NCI-H1694 treated with DMSO at 0.1 percent for 48 hours (cell line): Measurements from ENCODE around the gene XYLT2.

Experiments
- DNase-seq: peaks from one replicate; lab custom pipeline; 2025; lab: John Stamatoyannopoulos, UW

XYLT2 gene

DNA sequence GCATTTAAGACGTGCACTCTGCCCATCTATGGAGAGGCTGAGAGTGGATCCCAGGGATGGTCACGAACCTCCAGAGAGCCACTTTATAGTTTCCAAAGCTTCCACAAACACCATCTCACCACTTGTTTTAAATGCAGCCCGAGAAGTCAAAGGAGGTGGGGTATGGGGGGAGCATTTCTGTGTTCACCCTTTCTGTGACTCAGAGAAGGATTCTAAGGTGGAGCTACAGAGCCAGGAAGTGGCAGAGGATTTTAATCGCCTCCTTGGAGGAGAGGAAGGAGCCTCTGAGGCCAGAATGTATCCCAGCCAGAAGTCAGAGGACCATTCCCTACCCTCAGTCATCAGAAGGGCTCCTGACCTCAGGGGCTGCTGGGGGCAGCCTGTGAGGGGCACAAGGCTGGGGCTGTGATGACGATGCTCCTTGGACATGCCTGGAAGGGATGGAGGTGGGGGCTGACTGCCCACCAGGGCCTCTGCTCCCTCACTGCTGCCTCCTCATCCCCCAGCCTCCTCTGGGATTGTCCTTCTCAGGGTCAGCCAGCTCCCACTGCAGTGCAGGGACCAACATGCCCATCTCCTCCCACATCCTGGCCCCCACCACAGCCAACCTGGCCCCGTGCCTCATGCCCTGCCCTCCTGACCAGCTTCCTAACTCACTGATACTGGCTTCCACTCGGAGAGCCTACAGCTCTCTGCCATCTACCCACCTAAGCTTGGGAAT lies 2.8 kb downstream of the XYLT2 start:
- no peak for DNase-seq

DNA sequence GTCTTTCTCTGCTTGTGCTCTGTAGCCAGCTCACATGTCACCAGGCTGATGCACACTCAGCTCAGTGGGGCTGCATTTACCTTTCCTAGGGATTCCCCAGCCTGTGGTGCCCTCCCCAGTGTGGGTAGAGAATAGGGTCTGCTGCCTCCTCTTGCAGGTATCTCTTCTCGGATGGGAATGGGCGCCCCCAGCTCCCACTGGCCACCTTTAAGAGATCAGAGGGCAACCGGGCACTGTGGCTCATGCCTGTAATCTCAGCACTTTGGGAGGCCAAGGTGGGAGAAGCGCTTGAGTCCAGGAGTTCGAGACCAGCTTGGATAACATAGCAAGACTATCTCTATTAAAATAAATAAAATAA lies 3.3 kb downstream of the XYLT2 start:
- DNase-seq: no peak

DNA sequence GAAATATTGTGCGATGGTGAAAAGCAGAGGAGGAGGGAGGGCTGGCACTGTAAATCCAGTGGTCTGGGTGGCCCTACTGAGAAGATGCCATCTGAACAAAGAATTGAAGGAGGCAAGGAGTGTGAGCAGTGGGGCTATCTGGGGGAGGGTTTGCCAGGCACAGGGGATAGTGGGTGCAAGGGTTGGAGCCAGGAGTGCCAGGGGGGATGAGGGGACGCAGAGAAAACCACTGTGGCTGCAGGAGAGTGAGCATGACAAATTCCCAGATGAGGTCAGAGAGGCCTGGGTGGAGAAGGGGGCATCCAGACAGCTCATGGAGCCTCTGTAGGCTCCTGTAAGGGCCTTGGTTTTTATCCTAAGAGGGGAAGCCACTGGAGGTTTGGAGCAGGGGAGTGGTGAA lies 4.8 kb downstream of the XYLT2 start:
- DNase-seq: no peak

DNA sequence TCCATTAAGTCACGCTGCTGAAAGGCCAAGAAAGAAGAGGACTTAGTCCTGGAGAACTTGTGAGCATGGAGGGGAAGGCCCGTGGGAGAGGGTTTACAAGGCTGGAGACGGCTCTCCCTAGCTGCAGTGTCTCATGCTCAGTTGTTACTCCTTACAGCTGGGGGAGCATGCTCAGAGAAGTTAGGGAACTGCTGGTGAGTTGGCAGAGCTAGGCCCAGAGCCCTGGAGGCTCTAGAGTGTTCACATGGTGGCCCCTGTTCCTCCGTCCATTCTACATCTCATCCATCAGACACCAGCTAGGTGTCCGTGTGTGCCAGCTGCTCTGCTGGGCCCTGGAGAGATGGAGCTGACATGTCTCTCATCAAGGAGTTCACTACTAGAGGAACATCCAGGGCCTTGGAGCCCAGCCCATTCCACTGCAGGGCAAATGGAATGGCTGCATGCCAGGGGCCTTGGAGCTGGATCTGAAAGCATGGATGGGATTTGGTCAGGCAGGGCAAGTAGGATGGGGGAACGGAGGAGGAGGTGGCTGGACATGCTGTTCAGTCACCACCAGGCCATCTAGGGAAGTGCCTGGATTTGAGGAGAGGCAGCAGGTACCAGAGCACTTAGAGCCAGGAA lies 6.3 kb downstream of the XYLT2 start:
- no peak for DNase-seq

DNA sequence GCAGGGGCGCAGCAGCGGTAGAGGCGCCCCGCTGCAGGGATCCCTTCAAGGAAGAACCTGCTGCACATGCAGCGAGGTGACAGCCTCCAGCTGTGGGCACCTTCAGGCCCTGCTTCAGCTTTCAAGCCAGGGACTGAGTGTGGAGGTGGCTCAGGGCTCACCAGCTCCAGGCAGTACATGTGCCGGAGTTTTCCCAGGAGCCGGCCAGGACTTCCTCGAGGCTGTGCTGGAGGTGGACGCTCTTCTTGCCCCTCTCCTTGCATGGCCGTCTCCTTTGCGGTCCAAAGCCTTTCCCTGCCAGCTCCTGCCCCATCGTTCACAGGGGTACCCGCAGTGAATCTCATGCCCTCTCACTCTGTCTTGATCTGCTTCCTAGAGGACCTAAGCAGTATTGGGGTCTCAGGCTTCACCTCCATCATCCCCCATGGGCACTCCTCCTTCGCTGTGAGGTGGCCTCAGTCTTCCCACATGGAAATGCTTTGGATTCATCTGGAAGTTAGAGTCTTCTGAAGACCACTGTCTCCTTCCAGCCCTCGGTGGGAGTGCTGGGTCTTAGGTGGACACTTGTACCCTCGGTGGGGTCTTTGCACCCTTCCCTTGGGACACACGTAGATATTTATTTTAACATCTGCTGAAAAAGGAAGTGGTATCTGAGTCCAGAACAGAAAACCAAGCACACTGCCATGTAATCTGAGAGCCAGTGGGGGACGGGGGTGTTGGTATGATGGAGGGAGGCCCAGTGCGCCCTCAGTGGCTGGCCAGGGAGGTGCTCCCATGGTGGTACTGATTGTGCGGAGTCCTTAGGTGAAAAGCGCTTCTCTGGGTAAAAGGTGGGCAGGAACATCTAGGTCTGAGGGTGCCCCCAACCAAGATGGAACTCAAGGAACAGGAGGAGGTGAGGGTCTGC lies 7.0 kb downstream of the XYLT2 start:
- DNase-seq: no peak

DNA sequence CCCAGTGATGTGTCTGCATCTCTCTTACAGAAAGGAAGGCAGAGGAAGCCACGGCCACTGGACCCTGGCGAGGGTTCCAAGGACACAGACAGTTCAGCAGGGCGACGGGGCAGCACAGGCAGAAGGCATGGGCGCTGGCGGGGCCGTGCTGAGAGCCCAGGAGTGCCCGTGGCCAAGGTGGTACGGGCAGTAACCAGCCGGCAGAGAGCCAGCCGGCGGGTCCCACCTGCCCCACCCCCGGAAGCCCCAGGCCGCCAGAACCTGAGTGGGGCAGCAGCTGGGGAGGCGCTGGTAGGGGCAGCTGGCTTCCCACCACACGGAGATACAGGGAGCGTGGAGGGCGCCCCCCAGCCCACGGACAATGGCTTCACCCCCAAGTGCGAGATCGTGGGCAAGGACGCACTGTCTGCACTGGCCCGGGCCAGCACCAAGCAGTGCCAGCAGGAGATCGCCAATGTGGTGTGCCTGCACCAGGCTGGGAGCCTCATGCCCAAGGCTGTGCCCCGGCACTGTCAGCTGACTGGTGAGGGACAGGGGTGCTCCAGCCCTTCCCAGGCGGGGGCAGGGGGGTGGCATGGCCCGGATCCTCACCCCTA lies 7.8 kb downstream of the XYLT2 start:
- no peak for DNase-seq

DNA sequence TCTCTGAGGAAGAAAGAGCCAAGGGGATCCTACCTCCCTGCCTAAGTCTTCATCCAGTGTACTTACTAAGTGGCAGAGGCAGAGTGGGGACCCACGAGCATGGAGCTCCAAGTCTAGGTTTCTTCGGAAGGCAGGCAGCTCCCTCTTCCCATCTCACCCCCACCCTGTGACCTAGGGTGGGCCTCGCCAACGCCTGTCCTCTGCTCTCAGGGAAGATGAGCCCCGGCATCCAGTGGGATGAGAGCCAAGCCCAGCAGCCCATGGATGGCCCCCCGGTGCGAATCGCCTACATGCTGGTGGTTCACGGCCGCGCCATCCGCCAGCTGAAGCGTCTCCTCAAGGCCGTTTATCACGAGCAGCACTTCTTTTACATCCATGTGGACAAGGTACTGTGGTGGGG lies 8.3 kb downstream of the XYLT2 start:
- DNase-seq: no peak

DNA sequence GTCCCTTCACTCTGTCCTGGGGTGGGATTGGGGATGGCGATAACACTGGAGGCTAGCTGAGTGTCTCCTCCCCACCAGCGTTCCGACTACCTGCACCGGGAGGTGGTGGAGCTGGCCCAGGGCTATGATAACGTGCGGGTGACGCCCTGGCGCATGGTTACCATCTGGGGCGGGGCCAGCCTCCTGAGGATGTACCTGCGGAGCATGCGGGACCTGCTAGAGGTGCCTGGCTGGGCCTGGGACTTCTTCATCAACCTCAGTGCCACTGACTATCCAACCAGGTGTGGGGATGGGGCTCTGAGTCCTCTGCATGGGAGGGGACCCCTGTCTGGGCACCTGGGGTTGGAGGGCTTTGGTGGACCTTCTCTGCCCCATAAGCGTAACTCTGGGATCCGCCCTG lies 8.8 kb downstream of the XYLT2 start:
- DNase-seq: no peak

DNA sequence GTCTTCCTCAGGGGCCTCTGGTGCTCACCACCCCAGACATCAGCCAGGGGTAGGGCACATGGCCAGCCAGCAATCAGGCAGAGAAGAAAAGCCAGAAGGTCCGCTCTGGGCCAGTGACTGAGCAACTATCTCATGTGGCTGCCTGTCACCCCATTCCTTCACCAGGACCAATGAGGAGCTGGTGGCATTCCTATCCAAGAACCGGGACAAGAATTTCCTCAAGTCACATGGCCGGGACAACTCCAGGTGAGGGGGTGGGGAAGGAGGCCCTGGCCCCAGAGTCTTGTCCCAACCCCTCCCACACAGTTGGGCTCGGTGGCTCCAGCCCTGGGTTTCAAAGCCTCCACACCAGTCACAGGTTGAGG lies 9.4 kb downstream of the XYLT2 start:
- no peak for DNase-seq

DNA sequence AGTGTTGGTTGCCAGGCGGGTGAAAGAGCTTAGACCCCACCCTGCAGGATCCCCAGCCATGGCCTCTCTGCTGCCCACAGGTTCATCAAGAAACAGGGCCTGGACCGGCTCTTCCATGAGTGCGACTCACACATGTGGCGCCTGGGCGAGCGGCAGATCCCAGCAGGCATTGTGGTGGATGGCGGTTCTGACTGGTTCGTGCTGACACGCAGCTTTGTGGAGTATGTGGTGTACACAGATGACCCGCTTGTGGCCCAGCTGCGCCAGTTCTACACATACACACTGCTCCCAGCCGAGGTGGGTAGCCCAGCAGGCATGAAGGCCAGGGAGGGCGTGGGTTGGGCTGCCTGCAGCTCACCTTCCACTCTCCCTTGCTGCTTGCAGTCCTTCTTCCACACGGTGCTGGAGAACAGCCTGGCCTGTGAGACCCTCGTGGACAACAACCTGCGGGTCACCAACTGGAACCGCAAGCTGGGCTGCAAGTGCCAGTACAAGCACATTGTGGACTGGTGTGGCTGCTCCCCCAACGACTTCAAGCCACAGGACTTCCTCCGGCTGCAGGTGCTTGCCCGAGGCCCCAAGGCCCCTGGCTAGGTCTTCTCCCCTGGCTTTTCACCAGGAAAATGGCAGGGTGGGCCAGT lies 9.9 kb downstream of the XYLT2 start:
- DNase-seq: no peak

DNA sequence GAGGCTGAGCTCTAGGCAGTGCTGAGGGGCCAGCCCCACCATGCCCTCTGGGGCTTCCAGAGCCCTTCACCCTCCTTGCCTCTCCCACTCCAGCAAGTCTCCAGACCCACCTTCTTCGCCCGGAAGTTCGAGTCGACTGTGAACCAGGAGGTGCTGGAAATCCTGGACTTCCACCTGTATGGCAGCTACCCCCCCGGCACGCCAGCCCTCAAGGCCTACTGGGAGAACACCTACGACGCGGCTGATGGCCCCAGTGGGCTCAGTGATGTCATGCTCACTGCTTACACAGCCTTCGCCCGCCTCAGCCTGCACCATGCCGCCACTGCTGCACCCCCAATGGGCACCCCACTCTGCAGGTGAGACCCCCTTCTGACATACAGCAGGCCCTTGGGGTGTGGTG lies 10.5 kb downstream of the XYLT2 start:
- DNase-seq: no peak

DNA sequence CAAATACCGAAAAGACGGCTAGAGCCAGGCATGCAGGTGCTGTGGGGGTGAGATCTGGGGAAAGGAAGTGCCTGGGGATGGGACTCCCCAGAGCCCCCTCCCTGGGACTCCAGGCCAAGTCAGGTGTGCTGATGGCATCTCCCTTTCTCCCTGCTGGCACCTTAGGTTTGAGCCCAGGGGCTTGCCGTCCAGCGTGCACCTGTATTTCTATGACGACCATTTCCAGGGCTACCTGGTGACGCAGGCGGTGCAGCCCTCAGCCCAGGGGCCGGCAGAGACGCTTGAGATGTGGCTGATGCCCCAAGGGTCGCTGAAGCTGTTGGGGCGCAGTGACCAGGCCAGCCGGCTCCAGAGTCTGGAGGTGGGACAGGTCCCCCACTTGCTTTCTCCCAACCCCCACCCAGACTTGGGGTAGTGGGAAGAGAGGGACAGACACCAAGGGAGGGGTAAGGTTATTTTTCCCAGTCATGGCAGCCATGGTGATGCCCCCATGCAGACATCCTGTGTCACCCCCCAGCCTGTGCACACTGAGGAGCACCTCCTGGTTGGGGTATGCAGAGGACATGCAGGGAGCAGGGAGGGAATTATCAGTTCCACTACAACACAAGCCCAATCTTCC lies 11.1 kb downstream of the XYLT2 start:
- DNase-seq: no peak

DNA sequence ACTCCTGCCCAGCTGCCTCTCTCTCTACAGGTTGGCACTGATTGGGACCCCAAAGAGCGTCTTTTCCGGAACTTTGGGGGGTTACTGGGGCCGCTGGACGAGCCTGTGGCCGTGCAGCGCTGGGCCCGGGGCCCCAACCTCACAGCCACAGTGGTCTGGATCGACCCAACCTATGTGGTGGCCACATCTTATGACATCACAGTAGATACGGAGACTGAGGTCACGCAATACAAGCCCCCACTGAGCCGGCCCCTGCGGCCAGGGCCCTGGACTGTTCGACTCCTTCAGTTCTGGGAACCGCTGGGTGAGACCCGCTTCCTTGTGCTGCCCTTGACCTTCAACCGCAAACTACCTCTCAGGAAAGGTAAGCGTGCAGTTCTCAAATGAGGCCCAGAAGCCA lies 12.3 kb downstream of the XYLT2 start:
- DNase-seq: no peak

DNA sequence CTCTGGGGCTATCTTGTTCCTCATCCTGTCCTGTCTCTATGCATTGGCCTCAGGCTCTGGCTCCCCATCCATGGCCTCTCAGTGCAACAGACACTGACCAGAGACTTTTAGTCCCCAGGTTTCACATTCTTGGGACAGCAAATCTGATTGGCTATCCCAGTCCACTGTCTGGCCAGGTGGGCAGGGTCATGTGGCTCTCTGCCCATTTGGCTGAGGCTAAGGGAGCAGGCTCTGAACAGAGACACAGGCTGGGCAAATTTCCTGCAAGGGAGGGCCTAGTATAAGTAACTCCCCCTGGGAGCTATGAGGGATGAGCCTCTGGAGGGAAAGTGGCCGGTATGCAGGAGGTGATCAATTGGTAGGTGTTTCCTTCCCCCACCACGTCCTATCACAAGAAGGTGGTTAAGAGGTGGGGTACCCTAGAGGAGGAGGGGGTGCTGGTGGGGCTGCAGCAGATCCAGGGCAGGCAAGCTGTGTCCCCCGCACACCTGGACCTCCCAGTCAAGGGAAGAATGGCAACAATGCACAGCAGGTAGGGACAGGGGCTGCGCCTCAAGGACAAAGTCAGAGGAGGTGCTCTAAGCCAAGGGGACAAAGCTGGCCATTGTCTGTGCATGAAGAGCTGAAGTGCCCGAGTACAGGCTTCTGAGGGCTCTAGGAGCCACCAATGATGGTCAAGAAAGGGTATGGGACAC lies 13.2 kb downstream of the XYLT2 start:
- DNase-seq: no peak

DNA sequence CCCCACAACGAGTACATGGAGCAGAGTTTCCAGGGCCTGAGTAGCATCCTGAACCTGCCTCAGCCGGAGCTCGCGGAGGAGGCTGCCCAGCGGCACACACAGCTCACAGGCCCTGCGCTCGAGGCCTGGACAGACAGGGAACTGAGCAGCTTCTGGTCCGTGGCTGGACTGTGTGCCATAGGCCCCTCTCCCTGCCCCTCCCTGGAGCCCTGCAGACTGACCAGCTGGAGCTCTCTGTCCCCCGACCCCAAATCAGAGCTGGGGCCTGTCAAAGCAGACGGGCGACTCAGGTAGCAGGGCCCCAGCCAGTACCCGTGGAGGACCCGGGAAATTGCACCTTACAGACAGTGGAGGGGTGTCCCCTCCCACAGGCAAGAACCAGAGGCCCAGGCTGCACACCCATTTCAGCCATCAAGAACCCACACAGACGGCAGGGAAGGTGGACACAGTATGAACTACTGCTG lies 14.1 kb downstream of the XYLT2 start:
- DNase-seq: no peak

DNA sequence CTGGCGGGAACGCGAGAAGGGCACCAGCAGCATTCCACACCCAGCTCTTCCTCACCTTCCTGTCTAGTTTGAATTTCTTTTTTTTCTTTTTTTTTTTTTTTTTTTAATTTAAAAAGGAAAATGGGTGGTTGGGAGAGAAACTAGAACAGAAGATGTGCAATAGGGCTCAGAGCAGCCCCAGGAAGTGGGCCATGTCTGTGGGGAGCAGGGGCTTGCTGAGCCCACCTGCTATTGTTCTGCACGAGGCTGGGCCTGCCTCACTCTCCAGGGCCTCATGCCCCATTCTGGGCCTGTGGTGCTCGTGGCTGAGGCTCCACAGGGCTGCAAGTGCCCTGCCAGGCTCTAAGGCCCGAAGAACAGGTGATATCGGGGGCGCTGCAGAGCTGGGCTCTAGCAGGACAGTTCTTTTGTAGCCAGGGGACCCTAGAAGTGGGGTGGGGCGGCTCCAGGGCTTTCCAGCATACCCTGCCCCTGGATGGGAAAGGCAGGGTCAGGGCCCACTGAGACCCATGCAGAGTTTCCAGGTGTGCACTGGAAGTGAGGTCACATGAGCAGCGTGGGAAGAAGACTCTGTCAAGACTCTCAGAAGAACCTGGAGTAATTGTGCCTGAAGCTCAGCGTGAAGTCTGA lies 14.7 kb downstream of the XYLT2 start:
- DNase-seq: no peak

DNA sequence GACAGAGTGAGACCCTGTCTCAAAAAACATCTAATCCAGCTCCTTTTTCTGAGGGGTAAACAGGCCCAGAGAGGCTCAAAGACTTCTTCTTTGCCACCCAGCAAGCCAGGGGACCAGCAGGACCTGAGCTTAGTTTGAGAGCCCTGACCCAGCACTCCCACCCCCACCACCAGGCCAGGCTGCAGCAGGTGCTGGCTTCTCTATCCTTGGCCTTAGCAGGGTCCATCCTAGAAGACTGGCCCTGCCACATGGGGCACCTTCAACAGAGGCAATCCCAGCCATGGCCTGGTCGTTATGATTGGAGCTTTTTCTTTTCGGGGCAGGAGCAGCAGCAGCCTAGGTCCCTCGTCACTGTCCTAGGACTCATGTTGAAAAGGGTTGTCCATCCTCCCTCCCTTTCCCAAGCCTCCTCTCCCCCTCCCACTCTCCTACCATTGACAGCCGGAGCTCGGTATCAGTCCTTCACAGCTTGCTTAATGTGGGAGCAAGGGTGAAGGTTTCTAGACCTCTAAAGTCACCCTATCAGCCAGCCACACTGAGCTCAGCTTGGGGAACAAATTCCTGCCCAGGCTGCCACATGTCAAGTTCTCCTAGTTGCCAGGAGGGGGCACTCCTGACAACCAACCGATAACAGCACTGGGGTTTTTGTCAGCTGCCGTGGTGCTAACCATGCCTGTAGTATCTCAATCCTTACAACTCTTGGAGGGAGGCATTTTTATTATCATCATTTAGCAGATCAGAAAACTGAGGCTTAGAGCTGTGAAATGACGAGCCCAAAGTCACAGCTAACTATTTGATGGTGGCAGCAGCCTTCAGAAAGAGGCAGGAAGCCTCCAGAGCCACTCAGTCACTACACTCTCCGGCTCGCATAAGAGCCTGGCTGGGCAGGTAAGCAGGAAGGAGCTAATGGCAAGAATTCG lies 15.9 kb downstream of the XYLT2 start:
- DNase-seq: peak; percentile 78

DNA sequence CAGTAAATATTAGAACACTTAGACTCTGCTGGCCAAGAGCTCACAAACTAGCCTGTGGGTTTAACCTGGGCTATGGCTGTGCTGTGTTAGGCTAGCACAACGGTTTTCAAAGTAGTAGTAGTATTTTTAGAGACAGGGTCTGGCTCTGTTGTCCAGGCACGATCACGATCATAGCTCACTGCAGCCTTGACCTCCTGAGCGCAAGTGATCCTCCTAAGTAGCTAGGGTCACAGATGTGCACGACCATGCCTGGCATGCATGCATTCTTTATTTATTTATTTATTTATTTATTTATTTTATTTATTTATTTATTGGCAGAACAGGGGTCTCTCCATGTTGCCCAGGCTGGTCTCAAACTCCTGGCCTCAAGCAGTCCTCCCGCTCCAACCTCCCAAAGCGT lies 16.7 kb downstream of the XYLT2 start:
- no peak for DNase-seq

DNA sequence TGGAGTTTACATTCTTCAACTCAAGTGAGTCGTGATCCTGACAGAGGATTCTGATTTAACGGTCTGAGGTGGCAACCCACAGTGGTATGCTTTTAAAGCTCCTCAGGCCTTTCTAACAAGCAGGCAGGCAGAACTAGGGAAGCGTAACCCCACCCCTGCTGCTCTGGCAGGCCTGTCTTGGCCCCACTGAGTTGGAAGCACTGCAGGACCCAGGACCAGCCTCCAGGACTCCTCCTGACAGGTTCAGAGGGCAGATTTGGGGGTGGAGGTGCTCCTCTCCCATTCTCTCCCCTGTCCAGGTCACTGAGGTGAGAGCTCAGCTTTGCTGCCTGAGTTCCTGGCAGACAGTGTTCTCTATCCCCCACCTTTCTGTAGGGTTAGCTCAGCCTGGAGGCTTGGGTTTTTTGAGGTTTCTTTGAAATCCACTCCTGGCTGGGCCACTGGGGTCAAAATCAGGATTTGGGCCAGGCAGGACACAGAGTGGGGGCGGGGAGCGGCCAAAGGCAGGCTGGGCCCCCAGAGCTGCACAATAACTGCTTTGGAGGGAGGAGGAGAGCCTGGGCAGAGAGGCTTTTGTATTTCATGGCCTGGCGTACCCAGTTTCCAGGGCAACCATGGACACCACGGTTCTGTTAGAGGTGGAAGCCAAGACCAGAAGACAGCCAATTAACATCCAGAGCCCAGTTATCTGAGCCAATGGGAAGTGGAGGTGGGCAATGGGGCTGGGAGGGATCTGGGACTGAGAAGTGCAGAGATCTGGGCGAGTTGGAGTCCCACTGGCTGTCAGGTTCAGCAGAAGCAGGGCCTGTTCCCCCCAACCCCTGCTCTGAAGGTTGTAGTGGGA lies 17.5 kb downstream of the XYLT2 start:
- DNase-seq: no peak
